HepG2 (cell line): ENCODE measurements around the gene RABEPK. TPM values are rescaled to one million over a fixed set of nuclear protein-coding genes. Genes with fewer than 3 reads are reported as not detected.

Source experiments
- ATF6 ChIP-seq: sonication (generic); formaldehyde crosslinking; conservative IDR thresholded peaks from 2 replicates; pipeline ENCODE4 v1.4.0; 2020; ENCODE audit warnings: missing genetic modification reagents
- ATM ChIP-seq: fragments of 450-650 bp; IDR thresholded peaks from 2 replicates; pipeline ENCODE4 v1.7.1; 2017; ENCODE audit warnings: mild to moderate bottlenecking, borderline replicate concordance
- CREB1 ChIP-seq, 2 experiments: fragments of 450-650 bp in 1 of 2; IDR thresholded peaks; 2 replicates each; pipeline ENCODE4 v1.6.1; 2016 to 2017; ENCODE audit warnings: control low read depth in 1 of 2, mild to moderate bottlenecking in 1 of 2, missing compliant biosample characterization in 1 of 2, missing genetic modification characterization in 1 of 2
- FIP1L1 ChIP-seq: fragments of 200-400 bp; formaldehyde crosslinking; IDR thresholded peaks from 2 replicates; pipeline ENCODE4 v1.6.1; 2018; ENCODE audit warnings: low read depth, mild to moderate bottlenecking, low read length, moderate library complexity, borderline replicate concordance; ENCODE audit not compliant: insufficient read depth
- ISL2 ChIP-seq: sonication (generic); formaldehyde crosslinking; IDR thresholded peaks from 2 replicates; pipeline ENCODE4 v1.5.0; 2020; ENCODE audit warnings: missing genetic modification reagents
- KDM5A ChIP-seq: fragments of 200-600 bp; sonication (generic); IDR thresholded peaks from 2 replicates; pipeline ENCODE4 v1.7.0; 2018; ENCODE audit warnings: antibody characterized with exemption, mild to moderate bottlenecking, low read length, borderline replicate concordance
- SIX1 ChIP-seq: sonication (generic); formaldehyde crosslinking; IDR thresholded peaks from 2 replicates; pipeline ENCODE4 v1.4.0; 2020; ENCODE audit warnings: missing genetic modification reagents, borderline replicate concordance
- SMAD1 ChIP-seq: sonication (generic); formaldehyde crosslinking; IDR thresholded peaks from 2 replicates; pipeline ENCODE4 v1.4.0; 2020; ENCODE audit warnings: missing genetic modification reagents, low read depth, mild to moderate bottlenecking, borderline replicate concordance
- ZFAT ChIP-seq: sonication (generic); formaldehyde crosslinking; conservative IDR thresholded peaks from 2 replicates; pipeline ENCODE4 v1.8.1; 2023; ENCODE audit warnings: missing genetic modification reagents, inconsistent platforms
- ZFP37 ChIP-seq: sonication (generic); formaldehyde crosslinking; IDR thresholded peaks from 2 replicates; pipeline ENCODE4 v1.4.0; 2020; ENCODE audit warnings: missing genetic modification reagents, borderline replicate concordance
- ZNF17 ChIP-seq: sonication (generic); formaldehyde crosslinking; IDR thresholded peaks from 2 replicates; pipeline ENCODE4 v1.5.0; 2020; ENCODE audit warnings: mild to moderate bottlenecking, missing genetic modification reagents
- ZNF414 ChIP-seq: sonication (generic); formaldehyde crosslinking; IDR thresholded peaks from 2 replicates; pipeline ENCODE4 v1.5.0; 2020; ENCODE audit warnings: missing genetic modification reagents
- ZNF556 ChIP-seq: sonication (generic); formaldehyde crosslinking; IDR thresholded peaks from 2 replicates; pipeline ENCODE4 v1.4.0; 2020; ENCODE audit warnings: mild to moderate bottlenecking, missing genetic modification reagents, borderline replicate concordance
- polyA plus RNA-seq, 8 experiments: library from polyadenylated mRNA; depleted of rRNA in 3 of 8; stranded (reverse) in 7 of 8; unstranded in 1 of 8; fragments of >200 nt; fragmentation: Illumina TruSeq in 4 of 8; extraction: Trizol in 4 of 8; gene quantifications; 2 replicates each; pipeline versions ENCODE4 v1.2.1 to v1.2.3, GENCODE V29; 2011 to 2016; ENCODE audit warnings: low read depth in 4 of 8, missing spikeins in 1 of 8, mixed read lengths in 1 of 8; ENCODE audit not compliant: insufficient read depth in 1 of 8
- total RNA-seq, 5 experiments: library from RNA; depleted of rRNA; stranded (reverse); fragments of >200 nt; fragmentation: Illumina TruSeq; extraction: Trizol; gene quantifications; 2 replicates each; pipeline ENCODE4 v1.2.3, GENCODE V29; 2016; ENCODE audit warnings: low read depth in 1 of 5
- TF ChIP-seq, protein P1 (sequence below): sonication (generic); formaldehyde crosslinking; IDR thresholded peaks from 2 replicates; pipeline ENCODE4 v1.9.0; 2021; ENCODE audit warnings: missing genetic modification reagents, borderline replicate concordance

The RABEPK gene
- total and polyA plus RNA-seq, 2 of the 13 experiments (the other 11 are each of a cell fraction or from before 2014, with no cell fraction given): 75.5 to 90.0 TPM

DNA sequence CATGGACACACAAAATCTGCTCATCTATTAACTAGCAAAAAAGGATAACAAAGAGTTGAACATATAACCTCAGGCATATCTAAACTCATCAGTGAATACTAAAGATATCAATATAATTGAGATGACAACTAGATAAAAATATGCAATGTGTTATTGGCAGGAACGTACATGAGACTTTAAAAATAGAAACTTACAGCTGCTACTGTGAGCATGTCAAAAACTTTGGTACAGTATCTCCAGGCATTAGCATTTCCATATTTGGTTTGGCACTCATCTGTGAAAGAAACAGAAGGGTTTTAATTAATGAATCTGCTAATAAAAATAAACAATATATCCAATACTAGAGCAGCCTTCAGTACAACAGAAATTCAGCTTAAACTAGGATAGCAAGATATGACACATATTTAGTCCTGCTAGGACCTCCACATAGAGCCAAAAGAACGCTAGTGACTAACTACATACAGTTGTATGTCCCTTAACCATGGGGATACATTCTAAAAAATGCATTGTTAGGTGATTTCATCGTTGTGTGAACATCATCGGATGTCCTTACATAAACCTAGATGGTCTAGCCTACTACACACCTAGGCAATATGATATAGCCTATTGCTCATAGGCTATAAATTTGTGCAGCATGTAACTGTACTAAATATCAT, 46.5 kb upstream of the RABEPK start (continued):
- TF ChIP-seq SMAD1: no peak
- TF ChIP-seq ATM: no peak
- TF ChIP-seq, protein P1, sequence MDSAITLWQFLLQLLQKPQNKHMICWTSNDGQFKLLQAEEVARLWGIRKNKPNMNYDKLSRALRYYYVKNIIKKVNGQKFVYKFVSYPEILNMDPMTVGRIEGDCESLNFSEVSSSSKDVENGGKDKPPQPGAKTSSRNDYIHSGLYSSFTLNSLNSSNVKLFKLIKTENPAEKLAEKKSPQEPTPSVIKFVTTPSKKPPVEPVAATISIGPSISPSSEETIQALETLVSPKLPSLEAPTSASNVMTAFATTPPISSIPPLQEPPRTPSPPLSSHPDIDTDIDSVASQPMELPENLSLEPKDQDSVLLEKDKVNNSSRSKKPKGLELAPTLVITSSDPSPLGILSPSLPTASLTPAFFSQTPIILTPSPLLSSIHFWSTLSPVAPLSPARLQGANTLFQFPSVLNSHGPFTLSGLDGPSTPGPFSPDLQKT (CRISPR knock-in tag): no peak
- TF ChIP-seq ZFAT: no peak
- TF ChIP-seq ZNF17 (CRISPR knock-in tag): no peak
- no peak for TF ChIP-seq ATF6 (CRISPR knock-in tag)
- TF ChIP-seq CREB1 (IDR thresholded peaks at IDR 0.05): no peak
- no peak for TF ChIP-seq CREB1 (CRISPR knock-in tag; IDR thresholded peaks at IDR 0.05)
- no peak for TF ChIP-seq KDM5A
- no peak for TF ChIP-seq SIX1
- TF ChIP-seq FIP1L1: no peak
- no peak for TF ChIP-seq ZNF556 (CRISPR knock-in tag)
- no peak for TF ChIP-seq ISL2 (CRISPR knock-in tag)
- TF ChIP-seq ZNF414 (CRISPR knock-in tag): no peak
- TF ChIP-seq ZFP37 (CRISPR knock-in tag): no peak
